Mucosa of descending colon (tissue), 3 donors: ENCODE measurements around the gene ABHD10. TPM values are rescaled to one million over a fixed set of nuclear protein-coding genes. Genes with fewer than 3 reads are reported as not detected.

Experiments
- ATAC-seq: fragments of 200-7000 bp; cut with Tn5 transposase; one replicate; pipeline ENCODE4 v1.9.1; 2020; ENCODE audit warnings: mild to moderate bottlenecking, moderate library complexity
- DNase-seq, 3 donors: peaks; one replicate each; pipeline ENCODE4 v3.0.0-alpha.2; 2020
- H3K36me3 ChIP-seq: fragments of 200-600 bp; one replicate; pipeline ENCODE4 v1.8.0; 2021; ENCODE audit warnings: low read depth, mild to moderate bottlenecking
- H3K4me1 ChIP-seq: fragments of 200-600 bp; one replicate; pipeline ENCODE4 v1.8.0; 2021; ENCODE audit warnings: low read depth, mild to moderate bottlenecking
- H3K4me3 ChIP-seq: fragments of 200-600 bp; one replicate; pipeline ENCODE4 v1.8.0; 2021; ENCODE audit warnings: mild to moderate bottlenecking
- H3K9me3 ChIP-seq: fragments of 200-600 bp; one replicate; pipeline ENCODE4 v1.8.0; 2021; ENCODE audit warnings: mild to moderate bottlenecking
- intact Hi-C, 2 donors: fragments of 100-400 bp; cut with DNase I in 1 of 2; cut with micrococcal nuclease in 1 of 2; formaldehyde crosslinking; loops; one replicate each; pipeline versions ENCODE4 v1.11.0 to v1.11.1; 2022; cut with DNase I, micrococcal nuclease
- total RNA-seq, 3 donors: library from RNA; stranded (reverse); fragmentation: NEBNext Ultra II Directional in 2 of 3; extraction: Animal tissue kit (Norgen Biotek cat#: 25700) in 2 of 3; gene quantifications; one replicate each; pipeline versions ENCODE4 v1.2.1 to v1.2.4, GENCODE V29; 2021 to 2023
- TF ChIP-seq, protein P1 (sequence below): fragments of 200-600 bp; IDR thresholded peaks from one replicate; pipeline ENCODE4 v1.8.0; 2022; ENCODE audit warnings: antibody characterized with exemption, mild to moderate bottlenecking
- donor health status: DM: no; HTN: no; CAD: no; lungs with moderate emphysema.
- donor health status: DM: no; HTN: no; CAD: no.
- donor health status: DM: no; HTN: yes; CAD: no.

Gene ABHD10
- total RNA-seq, 3 donors from 2014 or later: 19.9 to 26.3 (median 22.4) TPM

- Histone ChIP-seq H3K36me3 (no peaks in the 10 kb centered on the region), H3K4me3 (no peak overlapping the region), H3K9me3 (no peaks in the 10 kb centered on the region), H3K4me1 (no peaks in the 10 kb centered on the region)
- DNase-seq (no peak), ATAC-seq (no peak)
- intact Hi-C loops: no loop called here
- TF ChIP-seq, protein P1, sequence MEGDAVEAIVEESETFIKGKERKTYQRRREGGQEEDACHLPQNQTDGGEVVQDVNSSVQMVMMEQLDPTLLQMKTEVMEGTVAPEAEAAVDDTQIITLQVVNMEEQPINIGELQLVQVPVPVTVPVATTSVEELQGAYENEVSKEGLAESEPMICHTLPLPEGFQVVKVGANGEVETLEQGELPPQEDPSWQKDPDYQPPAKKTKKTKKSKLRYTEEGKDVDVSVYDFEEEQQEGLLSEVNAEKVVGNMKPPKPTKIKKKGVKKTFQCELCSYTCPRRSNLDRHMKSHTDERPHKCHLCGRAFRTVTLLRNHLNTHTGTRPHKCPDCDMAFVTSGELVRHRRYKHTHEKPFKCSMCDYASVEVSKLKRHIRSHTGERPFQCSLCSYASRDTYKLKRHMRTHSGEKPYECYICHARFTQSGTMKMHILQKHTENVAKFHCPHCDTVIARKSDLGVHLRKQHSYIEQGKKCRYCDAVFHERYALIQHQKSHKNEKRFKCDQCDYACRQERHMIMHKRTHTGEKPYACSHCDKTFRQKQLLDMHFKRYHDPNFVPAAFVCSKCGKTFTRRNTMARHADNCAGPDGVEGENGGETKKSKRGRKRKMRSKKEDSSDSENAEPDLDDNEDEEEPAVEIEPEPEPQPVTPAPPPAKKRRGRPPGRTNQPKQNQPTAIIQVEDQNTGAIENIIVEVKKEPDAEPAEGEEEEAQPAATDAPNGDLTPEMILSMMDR: no peak
Observed at GRCh38 chr3:111980716-111981456, 2.1 kb downstream of the ABHD10 start.

GRCh38 chr3:111981457-111981763, 2.6 kb downstream of the ABHD10 start:
- Histone ChIP-seq H3K9me3 (no peaks in the 10 kb centered on the region), H3K36me3 (no peaks in the 10 kb centered on the region), H3K4me3 (no peak overlapping the region), H3K4me1 (no peaks in the 10 kb centered on the region)
- intact Hi-C loops: no loop called here
- DNase-seq (no peak), ATAC-seq (no peak)
- TF ChIP-seq, protein P1: no peak

GRCh38 chr3:111984636-111985298, 5.9 kb downstream of the ABHD10 start:
- no peaks in the 10 kb centered on the region for H3K9me3 ChIP-seq
- no peaks in the 10 kb centered on the region for H3K36me3 ChIP-seq
- intact Hi-C loops: no loop called here
- ATAC-seq (peak; percentile 24), DNase-seq (no peak)
- TF ChIP-seq, protein P1: no peak
- no peak overlapping the region for H3K4me3 ChIP-seq
- H3K4me1 ChIP-seq: no peaks in the 10 kb centered on the region

DNA sequence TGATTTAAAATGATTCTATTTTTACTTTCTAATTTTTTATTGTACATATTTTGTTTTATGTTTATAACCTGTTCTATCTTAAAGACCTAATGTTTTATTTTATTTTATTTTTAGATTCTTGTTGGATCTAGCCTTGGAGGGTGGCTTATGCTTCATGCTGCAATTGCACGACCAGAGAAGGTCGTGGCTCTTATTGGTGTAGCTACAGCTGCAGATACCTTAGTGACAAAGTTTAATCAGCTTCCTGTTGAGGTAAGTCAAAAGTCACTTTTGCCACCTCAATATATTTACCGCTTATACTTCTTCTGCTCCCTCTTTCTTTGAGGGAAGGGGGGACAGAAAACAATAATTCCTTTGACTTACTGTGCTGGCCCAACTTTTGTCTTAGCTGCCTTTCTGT, 8.0 kb downstream of the ABHD10 start:
- ATAC-seq: no peak

GRCh38 chr3:111989061-111989678, 10.3 kb downstream of the ABHD10 start:
- intact Hi-C loops: no loop called here

More for the DNA sequence above, 8.0 kb downstream of the ABHD10 start:
- intact Hi-C loops: no loop called here
- TF ChIP-seq, protein P1: no peak
- Histone ChIP-seq H3K4me3 (no peak overlapping the region), H3K4me1 (no peaks in the 10 kb centered on the region), H3K36me3 (no peaks in the 10 kb centered on the region), H3K9me3 (no peaks in the 10 kb centered on the region)
- no peak for DNase-seq

More at GRCh38 chr3:111989061-111989678, 10.3 kb downstream of the ABHD10 start:
- no peaks in the 10 kb centered on the region for H3K9me3 ChIP-seq
- H3K4me1 ChIP-seq: no peaks in the 10 kb centered on the region
- no peaks in the 10 kb centered on the region for H3K36me3 ChIP-seq
- no peak for DNase-seq
- TF ChIP-seq, protein P1: peak; percentile 53
- no peak overlapping the region for H3K4me3 ChIP-seq
- ATAC-seq: peak; percentile 81
